NCI-H1092 treated with DMSO at 0.1 percent for 48 hours (cell line): ENCODE measurements around the gene CDC73.
"Not testable (repeated sequence)": the region's sequence is repeated elsewhere in the genome, so short reads cannot be mapped to it uniquely, and the experiment has no call there.

ENCODE experiments used
- DNase-seq: peaks from one replicate; lab custom pipeline; 2025; lab: John Stamatoyannopoulos, UW

CDC73 gene

GRCh38 chr1:193234530-193234929 lies 112.7 kb downstream of the CDC73 start:
- no peak for DNase-seq

- DNase-seq: no peak
Measured at GRCh38 chr1:193237381-193237978, 115.6 kb downstream of the CDC73 start.

- no peak for DNase-seq
Measured at GRCh38 chr1:193240609-193241008, 118.8 kb downstream of the CDC73 start.

GRCh38 chr1:193241132-193241827 lies 119.4 kb downstream of the CDC73 start:
- DNase-seq: no peak

- no peak for DNase-seq
Measured at GRCh38 chr1:193242000-193242399, 120.2 kb downstream of the CDC73 start.

GRCh38 chr1:193249187-193249586 lies 127.4 kb downstream of the CDC73 start:
- no peak for DNase-seq

- DNase-seq: no peak
Measured at GRCh38 chr1:193251950-193252349, 130.1 kb downstream of the CDC73 start.

GRCh38 chr1:193256019-193256418 lies 134.2 kb downstream of the CDC73 start:
- no peak for DNase-seq

- DNase-seq: no peak
Measured at GRCh38 chr1:193259636-193260035, 137.8 kb downstream of the CDC73 start.

GRCh38 chr1:193260056-193260745 lies 138.4 kb downstream of the CDC73 start:
- DNase-seq: no peak

GRCh38 chr1:193260896-193261295 lies 139.1 kb downstream of the CDC73 start:
- no peak for DNase-seq

GRCh38 chr1:193262661-193263060 lies 140.8 kb downstream of the CDC73 start:
- no peak for DNase-seq

- DNase-seq: no peak
Measured at GRCh38 chr1:193264313-193265065, 142.7 kb downstream of the CDC73 start.

- no peak for DNase-seq
Measured at GRCh38 chr1:193265716-193266115, 143.9 kb downstream of the CDC73 start.

- DNase-seq: not testable (repeated sequence)
Measured at GRCh38 chr1:193266794-193267193, 145.0 kb downstream of the CDC73 start.

GRCh38 chr1:193270996-193271395 lies 149.2 kb downstream of the CDC73 start:
- no peak for DNase-seq

- DNase-seq: no peak
Measured at GRCh38 chr1:193275773-193276172, 153.9 kb downstream of the CDC73 start.

GRCh38 chr1:193278968-193279367 lies 157.1 kb downstream of the CDC73 start:
- no peak for DNase-seq

GRCh38 chr1:193281894-193282293 lies 160.1 kb downstream of the CDC73 start:
- DNase-seq: no peak

GRCh38 chr1:193283016-193283415 lies 161.2 kb downstream of the CDC73 start:
- no peak for DNase-seq

GRCh38 chr1:193284219-193284618 lies 162.4 kb downstream of the CDC73 start:
- DNase-seq: no peak

- no peak for DNase-seq
Measured at GRCh38 chr1:193285641-193286040, 163.8 kb downstream of the CDC73 start.
